Measurements from ENCODE around the gene LOXL3.

GRCh38 chr2:74524955-74525716 is 28.6 kb downstream of the LOXL3 start:
- TF ChIP-seq, protein P1, sequence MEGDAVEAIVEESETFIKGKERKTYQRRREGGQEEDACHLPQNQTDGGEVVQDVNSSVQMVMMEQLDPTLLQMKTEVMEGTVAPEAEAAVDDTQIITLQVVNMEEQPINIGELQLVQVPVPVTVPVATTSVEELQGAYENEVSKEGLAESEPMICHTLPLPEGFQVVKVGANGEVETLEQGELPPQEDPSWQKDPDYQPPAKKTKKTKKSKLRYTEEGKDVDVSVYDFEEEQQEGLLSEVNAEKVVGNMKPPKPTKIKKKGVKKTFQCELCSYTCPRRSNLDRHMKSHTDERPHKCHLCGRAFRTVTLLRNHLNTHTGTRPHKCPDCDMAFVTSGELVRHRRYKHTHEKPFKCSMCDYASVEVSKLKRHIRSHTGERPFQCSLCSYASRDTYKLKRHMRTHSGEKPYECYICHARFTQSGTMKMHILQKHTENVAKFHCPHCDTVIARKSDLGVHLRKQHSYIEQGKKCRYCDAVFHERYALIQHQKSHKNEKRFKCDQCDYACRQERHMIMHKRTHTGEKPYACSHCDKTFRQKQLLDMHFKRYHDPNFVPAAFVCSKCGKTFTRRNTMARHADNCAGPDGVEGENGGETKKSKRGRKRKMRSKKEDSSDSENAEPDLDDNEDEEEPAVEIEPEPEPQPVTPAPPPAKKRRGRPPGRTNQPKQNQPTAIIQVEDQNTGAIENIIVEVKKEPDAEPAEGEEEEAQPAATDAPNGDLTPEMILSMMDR (conservative IDR thresholded peaks at IDR 0.05; ENCODE audit: low read depth, low read length) = no peak
- no peak for TF ChIP-seq EZH2 (IDR thresholded peaks at IDR 0.05; ENCODE audit: borderline replicate concordance, low read depth, low read length, poor library complexity, severe bottlenecking)
